GM19467 (cell line): ENCODE measurements around the gene PPP1R3G.

Experiments used
- ATAC-seq: cut with Tn5 transposase; IDR thresholded peaks from one replicate; pipeline ENCODE4 v1.9.1; 2021; ENCODE audit warnings: mild to moderate bottlenecking, moderate library complexity; ENCODE audit not compliant: unreplicated experiment

Gene PPP1R3G

GRCh38 chr6:5136851-5137250 lies 51.7 kb downstream of the PPP1R3G start:
- ATAC-seq, result no peak
